ENCODE results near the gene PDCD7.

DNA sequence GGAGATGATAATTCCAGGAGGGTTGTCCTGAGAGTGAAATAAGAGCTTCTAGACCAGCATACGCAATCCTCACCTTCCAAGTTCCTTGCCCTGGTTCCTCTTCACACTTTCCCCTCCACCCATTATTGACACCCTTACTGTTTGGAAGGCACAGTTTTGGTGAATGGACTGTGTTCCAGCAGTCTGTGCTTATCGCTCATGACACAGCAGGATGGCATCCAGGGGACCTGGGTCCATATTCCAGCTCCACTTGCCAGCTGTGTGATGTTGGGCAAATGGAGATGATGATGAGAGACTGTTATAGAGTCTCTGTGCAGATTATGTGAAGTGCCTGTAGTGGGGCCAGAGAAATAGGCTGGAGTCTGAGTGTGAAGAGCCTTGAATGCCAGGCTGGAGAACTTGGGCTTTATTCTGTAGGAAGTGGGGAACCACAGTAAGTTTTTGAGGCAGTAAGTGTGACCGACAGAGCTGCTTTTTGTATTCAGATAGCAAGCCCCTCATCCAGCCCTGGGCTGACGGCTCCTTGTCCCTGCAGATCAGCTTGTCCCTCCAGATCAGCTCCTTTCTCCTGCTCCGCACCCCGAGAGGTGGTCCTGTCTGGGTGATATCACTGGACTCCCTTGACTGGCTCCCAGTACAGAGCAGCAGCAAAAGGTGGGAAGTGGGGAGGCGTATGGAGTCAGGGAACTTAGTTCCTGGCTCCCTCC, 49.0 kb downstream of the PDCD7 start:
- TF ChIP-seq, protein P1, sequence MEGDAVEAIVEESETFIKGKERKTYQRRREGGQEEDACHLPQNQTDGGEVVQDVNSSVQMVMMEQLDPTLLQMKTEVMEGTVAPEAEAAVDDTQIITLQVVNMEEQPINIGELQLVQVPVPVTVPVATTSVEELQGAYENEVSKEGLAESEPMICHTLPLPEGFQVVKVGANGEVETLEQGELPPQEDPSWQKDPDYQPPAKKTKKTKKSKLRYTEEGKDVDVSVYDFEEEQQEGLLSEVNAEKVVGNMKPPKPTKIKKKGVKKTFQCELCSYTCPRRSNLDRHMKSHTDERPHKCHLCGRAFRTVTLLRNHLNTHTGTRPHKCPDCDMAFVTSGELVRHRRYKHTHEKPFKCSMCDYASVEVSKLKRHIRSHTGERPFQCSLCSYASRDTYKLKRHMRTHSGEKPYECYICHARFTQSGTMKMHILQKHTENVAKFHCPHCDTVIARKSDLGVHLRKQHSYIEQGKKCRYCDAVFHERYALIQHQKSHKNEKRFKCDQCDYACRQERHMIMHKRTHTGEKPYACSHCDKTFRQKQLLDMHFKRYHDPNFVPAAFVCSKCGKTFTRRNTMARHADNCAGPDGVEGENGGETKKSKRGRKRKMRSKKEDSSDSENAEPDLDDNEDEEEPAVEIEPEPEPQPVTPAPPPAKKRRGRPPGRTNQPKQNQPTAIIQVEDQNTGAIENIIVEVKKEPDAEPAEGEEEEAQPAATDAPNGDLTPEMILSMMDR (IDR thresholded peaks at IDR 0.05): no peak
- TF ChIP-seq TCF7L2 (IDR thresholded peaks at IDR 0.05; ENCODE audit: low read depth, low read length): no peak

Data from Panc1 (cell line).